ENCODE results near the gene PLCB1.
"Not testable (repeated sequence)": the region's sequence is repeated elsewhere in the genome, so short reads cannot be mapped to it uniquely, and the experiment has no call there.

The PLCB1 gene

GRCh38 chr20:8155229-8155628 is 23.2 kb downstream of the PLCB1 start:
- in situ Hi-C loops (cut with MboI; ENCODE audit: low sequenced_read_pairs) = no loop called here

- in situ Hi-C loops (cut with MboI; ENCODE audit: low sequenced_read_pairs) = no loop called here
Measured at GRCh38 chr20:8155812-8156211, 23.7 kb downstream of the PLCB1 start.

GRCh38 chr20:8156235-8157079 is 24.4 kb downstream of the PLCB1 start:
- in situ Hi-C loops (cut with MboI; ENCODE audit: low sequenced_read_pairs) = no loop called here

GRCh38 chr20:8159217-8159616 is 27.2 kb downstream of the PLCB1 start:
- in situ Hi-C loops (cut with MboI; ENCODE audit: low sequenced_read_pairs) = not testable (repeated sequence)

- in situ Hi-C loops (cut with MboI; ENCODE audit: low sequenced_read_pairs) = no loop called here
Measured at GRCh38 chr20:8161264-8162071, 29.4 kb downstream of the PLCB1 start.

GRCh38 chr20:8162610-8163009 is 30.5 kb downstream of the PLCB1 start:
- in situ Hi-C loops (cut with MboI; ENCODE audit: low sequenced_read_pairs) = no loop called here

- in situ Hi-C loops (cut with MboI; ENCODE audit: low sequenced_read_pairs) = no loop called here
Measured at GRCh38 chr20:8163543-8163942, 31.5 kb downstream of the PLCB1 start.

GRCh38 chr20:8166730-8167129 is 34.7 kb downstream of the PLCB1 start:
- in situ Hi-C loops (cut with MboI; ENCODE audit: low sequenced_read_pairs) = no loop called here

- in situ Hi-C loops (cut with MboI; ENCODE audit: low sequenced_read_pairs) = no loop called here
Measured at GRCh38 chr20:8168785-8169288, 36.8 kb downstream of the PLCB1 start.

- in situ Hi-C loops (cut with MboI; ENCODE audit: low sequenced_read_pairs) = no loop called here
Measured at GRCh38 chr20:8170921-8171320, 38.9 kb downstream of the PLCB1 start.

GRCh38 chr20:8172191-8172590 is 40.1 kb downstream of the PLCB1 start:
- in situ Hi-C loops (cut with MboI; ENCODE audit: low sequenced_read_pairs) = no loop called here

- in situ Hi-C loops (cut with MboI; ENCODE audit: low sequenced_read_pairs) = no loop called here
Measured at GRCh38 chr20:8175741-8176675, 43.9 kb downstream of the PLCB1 start.

- in situ Hi-C loops (cut with MboI; ENCODE audit: low sequenced_read_pairs) = no loop called here
Measured at GRCh38 chr20:8183526-8183925, 51.5 kb downstream of the PLCB1 start.

GRCh38 chr20:8187740-8188139 is 55.7 kb downstream of the PLCB1 start:
- in situ Hi-C loops (cut with MboI; ENCODE audit: low sequenced_read_pairs) = no loop called here

GRCh38 chr20:8190043-8190880 is 58.2 kb downstream of the PLCB1 start:
- in situ Hi-C loops (cut with MboI; ENCODE audit: low sequenced_read_pairs) = no loop called here

GRCh38 chr20:8194721-8195120 is 62.7 kb downstream of the PLCB1 start:
- in situ Hi-C loops (cut with MboI; ENCODE audit: low sequenced_read_pairs) = no loop called here

- in situ Hi-C loops (cut with MboI; ENCODE audit: low sequenced_read_pairs) = no loop called here
Measured at GRCh38 chr20:8196096-8196495, 64.0 kb downstream of the PLCB1 start.

- in situ Hi-C loops (cut with MboI; ENCODE audit: low sequenced_read_pairs) = no loop called here
Measured at GRCh38 chr20:8200220-8200619, 68.2 kb downstream of the PLCB1 start.

GRCh38 chr20:8203366-8203765 is 71.3 kb downstream of the PLCB1 start:
- in situ Hi-C loops (cut with MboI; ENCODE audit: low sequenced_read_pairs) = no loop called here

GRCh38 chr20:8205996-8206395 is 73.9 kb downstream of the PLCB1 start:
- in situ Hi-C loops (cut with MboI; ENCODE audit: low sequenced_read_pairs) = no loop called here
